Panc1 (cell line): ENCODE measurements around the gene UCP3. TPM values are rescaled to one million over a fixed set of nuclear protein-coding genes. Genes with fewer than 3 reads are reported as not detected.

Experiments
- total RNA-seq: library from RNA; stranded (reverse); gene quantifications from one replicate; pipeline ENCODE4 v1.2.1, GENCODE V29; 2021; ENCODE audit not compliant: unreplicated experiment

Gene UCP3
- total RNA-seq, 1 experiment from 2014 or later = 0.46 TPM

Other genes with a start within 250 kb of the UCP3 start
- gene RAB6A, start 248.0 kb downstream of the UCP3 start, total RNA-seq = 149 TPM
- 42.0 TPM for gene MRPL48, start 221.2 kb downstream of the UCP3 start, total RNA-seq
- gene COA4, start 132.2 kb downstream of the UCP3 start, total RNA-seq = 155 TPM
- 22.1 TPM for gene PAAF1, start 132.1 kb downstream of the UCP3 start, total RNA-seq
- not detected for gene DNAJB13, start 58.1 kb downstream of the UCP3 start, total RNA-seq
- gene UCP2, start 26.2 kb downstream of the UCP3 start, total RNA-seq = 68.8 TPM
- gene C2CD3, start 161.9 kb upstream of the UCP3 start, total RNA-seq = 51.8 TPM
- gene PPME1, start 162.2 kb upstream of the UCP3 start, total RNA-seq = 99.4 TPM